Smooth muscle cell (in vitro differentiated cells): ENCODE results near the gene KCNMA1. TPM values are rescaled to one million over a fixed set of nuclear protein-coding genes. Genes with fewer than 3 reads are reported as not detected.

Source experiments
- DNase-seq: peaks from one replicate; lab custom pipeline; 2025; ENCODE audit not compliant: unreplicated experiment; lab: John Stamatoyannopoulos, UW
- H2AFZ ChIP-seq: fragments of 200-600 bp; sonication (generic); 2 replicates; pipeline ENCODE4 v1.6.0; 2016; ENCODE audit warnings: antibody characterized with exemption, low read depth, mild to moderate bottlenecking
- H3F3A ChIP-seq: fragments of 200-600 bp; sonication (generic); 2 replicates; pipeline ENCODE4 v1.6.0; 2017; ENCODE audit warnings: antibody characterized with exemption, low read depth
- H3K27ac ChIP-seq: fragments of 200-600 bp; sonication (generic); 2 replicates; pipeline ENCODE4 v1.5.1; 2016; ENCODE audit warnings: low read depth, mild to moderate bottlenecking
- H3K27me3 ChIP-seq: fragments of 200-600 bp; sonication (generic); 2 replicates; pipeline ENCODE4 v1.6.1; 2016; ENCODE audit warnings: low read depth, mild to moderate bottlenecking
- H3K36me3 ChIP-seq: fragments of 200-600 bp; sonication (generic); 2 replicates; pipeline ENCODE4 v1.5.1; 2016; ENCODE audit warnings: low read depth
- H3K4me1 ChIP-seq: fragments of 200-600 bp; sonication (generic); 2 replicates; pipeline ENCODE4 v1.5.1; 2016; ENCODE audit warnings: low read depth
- H3K4me2 ChIP-seq: fragments of 200-600 bp; sonication (generic); 2 replicates; pipeline ENCODE4 v1.6.0; 2016; ENCODE audit warnings: mild to moderate bottlenecking
- H3K4me3 ChIP-seq: fragments of 200-600 bp; sonication (generic); 2 replicates; pipeline ENCODE4 v1.5.1; 2016; ENCODE audit warnings: mild to moderate bottlenecking
- H3K79me2 ChIP-seq: fragments of 200-600 bp; sonication (generic); 2 replicates; pipeline ENCODE4 v1.6.0; 2016; ENCODE audit warnings: low read depth, mild to moderate bottlenecking
- H3K9ac ChIP-seq: fragments of 200-600 bp; sonication (generic); 2 replicates; pipeline ENCODE4 v1.6.0; 2016; ENCODE audit warnings: low read depth
- H3K9me3 ChIP-seq: fragments of 200-600 bp; sonication (generic); replicated peaks from 2 replicates; pipeline ENCODE4 v1.5.1; 2016; ENCODE audit warnings: low read depth
- H4K20me1 ChIP-seq: fragments of 200-600 bp; sonication (generic); 2 replicates; pipeline ENCODE4 v1.6.0; 2016; ENCODE audit warnings: low read depth
- WGBS: methylation state at CpG from one replicate; pipeline ENCODE4 v1.1.7; 2016; ENCODE audit warnings: low lambda C conversion rate; 5-methylcytosine and 5-hydroxymethylcytosine counted together
- polyA plus RNA-seq: library from polyadenylated mRNA; unstranded; fragments of >200 nt; fragmentation: Nextera tagmentation; extraction: Ambion mirVana; gene quantifications from 2 replicates; pipeline ENCODE4 v1.2.1, GENCODE V29; 2016
- total RNA-seq: library from RNA; depleted of rRNA; stranded (reverse); fragments of >200 nt; gene quantifications from 2 replicates; pipeline ENCODE4 v1.2.3, GENCODE V29; 2014
- TF ChIP-seq, protein P1 (sequence below): fragments of 200-600 bp; sonication (generic); IDR thresholded peaks from 2 replicates; pipeline ENCODE4 v1.5.1; 2017; ENCODE audit warnings: borderline replicate concordance, mild to moderate bottlenecking, antibody characterized with exemption; ENCODE audit not compliant: insufficient read depth, poor library complexity, severe bottlenecking

The KCNMA1 gene
- total and polyA plus RNA-seq, 2 experiments from 2014 or later = 9.1 to 23.4 TPM

DNA sequence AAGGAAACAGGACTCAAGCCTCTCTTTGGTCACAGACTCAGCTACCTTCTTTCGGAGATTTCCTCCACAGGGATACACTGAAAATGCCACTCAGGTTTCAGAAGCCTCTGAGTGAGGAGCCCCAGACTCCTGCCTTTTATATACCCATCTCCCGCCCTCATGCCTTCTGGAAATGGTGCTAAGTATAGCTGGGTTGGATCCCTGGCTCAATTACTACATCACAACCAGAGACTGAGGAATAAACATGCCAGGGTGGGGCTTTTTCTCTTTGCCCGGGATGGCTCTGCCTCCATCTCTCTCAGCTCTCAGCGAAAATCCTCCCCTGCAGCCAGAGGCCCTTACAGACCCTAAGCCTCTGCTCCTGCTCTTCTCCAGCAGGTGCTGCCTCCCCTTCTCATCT lies 299.5 kb downstream of the KCNMA1 start:
- Histone ChIP-seq H3K36me3 (no peaks in the 10 kb centered on the region), H4K20me1 (no peaks in the 10 kb centered on the region), H3K27ac (no peak overlapping the region), H3K27me3 (no peaks in the 10 kb centered on the region), H3K4me2 (no peak overlapping the region), H3F3A (no peaks in the 10 kb centered on the region), H3K9ac (no peak overlapping the region), H3K9me3 (no peaks in the 10 kb centered on the region), H3K4me1 (no peaks in the 10 kb centered on the region), H3K79me2 (no peaks in the 10 kb centered on the region), H3K4me3 (no peak overlapping the region), H2AFZ (no peak overlapping the region)
- no peak for DNase-seq
- 95% methylated on average over 4 of the region's 4 CpGs for WGBS
- TF ChIP-seq, protein P1, sequence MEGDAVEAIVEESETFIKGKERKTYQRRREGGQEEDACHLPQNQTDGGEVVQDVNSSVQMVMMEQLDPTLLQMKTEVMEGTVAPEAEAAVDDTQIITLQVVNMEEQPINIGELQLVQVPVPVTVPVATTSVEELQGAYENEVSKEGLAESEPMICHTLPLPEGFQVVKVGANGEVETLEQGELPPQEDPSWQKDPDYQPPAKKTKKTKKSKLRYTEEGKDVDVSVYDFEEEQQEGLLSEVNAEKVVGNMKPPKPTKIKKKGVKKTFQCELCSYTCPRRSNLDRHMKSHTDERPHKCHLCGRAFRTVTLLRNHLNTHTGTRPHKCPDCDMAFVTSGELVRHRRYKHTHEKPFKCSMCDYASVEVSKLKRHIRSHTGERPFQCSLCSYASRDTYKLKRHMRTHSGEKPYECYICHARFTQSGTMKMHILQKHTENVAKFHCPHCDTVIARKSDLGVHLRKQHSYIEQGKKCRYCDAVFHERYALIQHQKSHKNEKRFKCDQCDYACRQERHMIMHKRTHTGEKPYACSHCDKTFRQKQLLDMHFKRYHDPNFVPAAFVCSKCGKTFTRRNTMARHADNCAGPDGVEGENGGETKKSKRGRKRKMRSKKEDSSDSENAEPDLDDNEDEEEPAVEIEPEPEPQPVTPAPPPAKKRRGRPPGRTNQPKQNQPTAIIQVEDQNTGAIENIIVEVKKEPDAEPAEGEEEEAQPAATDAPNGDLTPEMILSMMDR = no peak

DNA sequence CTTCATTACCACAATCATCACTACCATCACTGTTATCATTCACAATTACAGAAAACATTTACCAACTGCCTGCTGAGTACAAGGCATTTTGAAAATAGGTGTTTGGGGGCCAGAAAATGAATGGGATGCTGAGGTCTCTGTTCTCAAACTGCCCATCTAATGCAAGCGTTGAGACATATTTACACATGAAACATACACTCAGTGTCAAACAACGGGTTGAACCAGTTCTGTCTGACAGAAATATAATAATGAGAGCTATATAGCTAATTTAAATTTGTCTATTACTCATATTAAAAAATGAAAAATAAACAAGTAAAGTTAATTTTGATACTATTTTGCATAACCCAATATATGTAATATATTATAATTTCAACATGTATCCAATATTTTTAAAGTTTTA lies 303.1 kb downstream of the KCNMA1 start:
- no peak overlapping the region for H2AFZ ChIP-seq
- H3K79me2 ChIP-seq = no peaks in the 10 kb centered on the region
- 91% methylated on average over 2 of the region's 2 CpGs for WGBS
- no peak overlapping the region for H3K4me3 ChIP-seq
- H3K9ac ChIP-seq = no peak overlapping the region
- no peak overlapping the region for H3K4me2 ChIP-seq
- H3K36me3 ChIP-seq = no peaks in the 10 kb centered on the region
- TF ChIP-seq, protein P1 = no peak
- no peaks in the 10 kb centered on the region for H3F3A ChIP-seq
- no peak overlapping the region for H3K27ac ChIP-seq
- no peaks in the 10 kb centered on the region for H3K27me3 ChIP-seq
- no peak for DNase-seq
- no peaks in the 10 kb centered on the region for H3K9me3 ChIP-seq
- H4K20me1 ChIP-seq = no peaks in the 10 kb centered on the region
- H3K4me1 ChIP-seq = no peaks in the 10 kb centered on the region

DNA sequence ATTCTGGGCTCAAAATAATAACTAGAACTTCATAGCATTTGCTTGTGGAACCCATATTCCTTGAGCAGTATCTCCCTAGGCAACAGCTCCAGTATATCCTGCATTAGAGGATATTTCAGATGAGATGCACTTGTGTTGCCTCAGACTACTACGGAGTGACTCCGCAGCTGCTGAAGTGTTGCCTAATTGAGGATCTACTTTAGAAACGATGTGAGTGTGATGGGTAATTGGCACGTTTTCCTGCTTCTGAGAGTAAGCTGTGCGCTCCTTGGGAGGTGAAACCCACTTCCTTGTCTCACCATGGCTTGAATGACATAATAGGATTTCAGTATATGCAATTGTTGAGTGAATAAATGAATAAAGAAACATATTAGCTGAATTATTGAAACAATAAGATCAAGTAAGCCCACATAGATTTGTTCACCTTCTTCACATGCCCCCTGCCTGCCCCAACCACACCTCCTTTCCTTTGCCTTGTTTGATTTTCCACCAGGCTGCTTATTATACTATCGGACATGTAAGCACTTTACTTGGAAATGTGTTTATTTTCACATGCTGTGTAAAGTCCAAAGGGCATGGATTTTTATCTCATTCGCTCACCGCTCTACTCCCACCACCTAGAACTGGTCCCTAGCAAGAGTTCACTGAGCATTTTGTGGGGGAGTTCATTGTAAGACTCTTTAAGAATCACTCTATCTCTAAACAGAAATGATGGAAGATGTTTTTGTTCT lies 303.8 kb downstream of the KCNMA1 start:
- no peak overlapping the region for H3K4me3 ChIP-seq
- TF ChIP-seq, protein P1 = no peak
- H3K4me1 ChIP-seq = no peaks in the 10 kb centered on the region
- no peak overlapping the region for H2AFZ ChIP-seq
- no peaks in the 10 kb centered on the region for H3F3A ChIP-seq
- no peak for DNase-seq
- H4K20me1 ChIP-seq = no peaks in the 10 kb centered on the region
- no peaks in the 10 kb centered on the region for H3K79me2 ChIP-seq
- 75% methylated on average over 8 of the region's 8 CpGs for WGBS
- H3K27ac ChIP-seq = no peak overlapping the region
- H3K9me3 ChIP-seq = no peaks in the 10 kb centered on the region
- no peaks in the 10 kb centered on the region for H3K36me3 ChIP-seq
- H3K27me3 ChIP-seq = no peaks in the 10 kb centered on the region
- no peak overlapping the region for H3K4me2 ChIP-seq
- H3K9ac ChIP-seq = no peak overlapping the region

DNA sequence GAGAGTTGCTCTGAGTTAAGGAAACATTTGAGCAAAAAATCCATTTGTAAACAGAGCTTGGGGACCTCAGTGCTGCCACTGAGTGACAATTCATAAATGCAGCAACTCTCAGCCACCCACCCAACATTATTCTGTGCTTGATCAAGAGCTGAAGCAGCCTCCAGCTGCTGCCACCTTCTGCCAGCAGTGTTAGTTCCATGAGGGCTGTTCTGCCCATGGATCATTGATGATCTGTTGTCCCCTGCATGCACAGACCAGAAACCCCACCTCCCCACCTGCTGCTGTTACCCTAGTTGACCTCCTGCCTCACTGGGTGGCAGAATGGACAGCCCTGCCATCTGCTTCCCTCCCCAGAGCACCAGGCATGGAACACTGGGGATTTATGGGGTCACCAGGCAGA lies 305.4 kb downstream of the KCNMA1 start:
- H3F3A ChIP-seq = no peaks in the 10 kb centered on the region
- no peaks in the 10 kb centered on the region for H3K36me3 ChIP-seq
- H3K4me2 ChIP-seq = no peak overlapping the region
- DNase-seq = no peak
- no peak overlapping the region for H3K27ac ChIP-seq
- H3K4me1 ChIP-seq = no peaks in the 10 kb centered on the region
- no peak overlapping the region for H3K9ac ChIP-seq
- no peaks in the 10 kb centered on the region for H4K20me1 ChIP-seq
- no peak overlapping the region for H2AFZ ChIP-seq
- no peaks in the 10 kb centered on the region for H3K79me2 ChIP-seq
- TF ChIP-seq, protein P1 = no peak
- H3K4me3 ChIP-seq = no peak overlapping the region
- no peaks in the 10 kb centered on the region for H3K9me3 ChIP-seq
- no peaks in the 10 kb centered on the region for H3K27me3 ChIP-seq
